H1 (cell line): ENCODE measurements around the gene CAPN1. TPM values are rescaled to one million over a fixed set of nuclear protein-coding genes. Genes with fewer than 3 reads are reported as not detected.

Source experiments
- CTCF ChIA-PET: fragments of 300-600 bp; sonication (Branson Sonifier 250); formaldehyde crosslinking; loops from one replicate; lab custom pipeline; 2021; ENCODE audit not compliant: partially characterized antibody; lab: Charles Lee
- POLR2A ChIA-PET: fragments of 300-600 bp; sonication (Branson Sonifier 250); formaldehyde crosslinking; loops from one replicate; lab custom pipeline; 2021; ENCODE audit warnings: inconsistent platforms; ENCODE audit not compliant: partially characterized antibody; lab: Charles Lee
- DNase-seq, 2 experiments: peaks; one replicate each; pipeline versions ENCODE4 v3.0.0 to v3.0.0-alpha.2; 2010 to 2022; ENCODE audit warnings: low spot score in 2 of 2, low read depth in 1 of 2, mixed read lengths in 1 of 2
- FAIRE-seq: peaks from 2 replicates; lab custom pipeline; 2011; peaks lifted over from hg19 to GRCh38; lab: Jason Lieb, UNC
- H2AFZ ChIP-seq: 2 replicates; pipeline ENCODE4 v1.8.1; 2012; ENCODE audit warnings: low read length, inconsistent platforms
- H2AK5ac ChIP-seq: 2 replicates; pipeline ENCODE4 v1.6.1; 2013; ENCODE audit warnings: low read depth, low read length
- H2BK120ac ChIP-seq: replicated peaks from 2 replicates; pipeline ENCODE3; 2013; ENCODE audit warnings: low read depth, low read length, inconsistent platforms
- H2BK12ac ChIP-seq: 2 replicates; pipeline ENCODE4 v1.6.1; 2013; ENCODE audit warnings: low read depth, low read length
- H2BK15ac ChIP-seq: 2 replicates; pipeline ENCODE4 v1.6.1; 2013; ENCODE audit warnings: low read length
- H2BK20ac ChIP-seq: 2 replicates; pipeline ENCODE4 v1.6.1; 2013; ENCODE audit warnings: low read length
- H2BK5ac ChIP-seq: 2 replicates; pipeline ENCODE4 v1.6.1; 2013; ENCODE audit warnings: low read depth, low read length
- H3K14ac ChIP-seq: 2 replicates; pipeline ENCODE4 v1.6.1; 2013; ENCODE audit warnings: inconsistent platforms; ENCODE audit not compliant: insufficient read length
- H3K18ac ChIP-seq: 2 replicates; pipeline ENCODE4 v1.6.1; 2013; ENCODE audit warnings: low read length; ENCODE audit errors: extremely low read depth
- H3K23ac ChIP-seq: 2 replicates; pipeline ENCODE4 v1.6.1; 2013; ENCODE audit warnings: inconsistent platforms; ENCODE audit not compliant: insufficient read length
- H3K23me2 ChIP-seq: 2 replicates; pipeline ENCODE4 v1.6.1; 2013; ENCODE audit warnings: low read depth, low read length
- H3K27ac ChIP-seq: 2 replicates; pipeline ENCODE4 v1.6.1; 2011; ENCODE audit warnings: low read depth, low read length, inconsistent platforms
- H3K27me3 ChIP-seq, 4 experiments: replicated peaks in 1 of 4; 1 replicate in 1 of 4; 2 replicates in 3 of 4; pipeline versions ENCODE4 v1.6.1 to v1.8.1; 2011 to 2013; ENCODE audit warnings: low read length in 3 of 4, mild to moderate bottlenecking in 3 of 4, inconsistent platforms in 2 of 4, mixed read lengths in 2 of 4, moderate library complexity in 1 of 4; ENCODE audit not compliant: control insufficient read depth in 3 of 4, insufficient read depth in 3 of 4; ENCODE audit errors: extremely low read depth in 1 of 4
- H3K36me3 ChIP-seq, 4 experiments: 2 replicates each; pipeline versions ENCODE4 v1.6.1 to v1.8.1; 2011 to 2013; ENCODE audit warnings: mild to moderate bottlenecking in 4 of 4, low read length in 3 of 4, moderate library complexity in 2 of 4, control low read depth in 1 of 4, inconsistent platforms in 1 of 4; ENCODE audit not compliant: insufficient read depth in 4 of 4, control insufficient read depth in 2 of 4
- H3K4ac ChIP-seq: replicated peaks from 2 replicates; pipeline ENCODE3; 2013; ENCODE audit warnings: low read length, low read depth, mixed read lengths, inconsistent platforms; ENCODE audit not compliant: insufficient read length
- H3K4me1 ChIP-seq, 4 experiments: replicated peaks in 1 of 4; 1 replicate in 1 of 4; 2 replicates in 3 of 4; pipeline versions ENCODE4 v1.6.1 to v1.8.1; 2011 to 2013; ENCODE audit warnings: low read length in 3 of 4, inconsistent platforms in 2 of 4, mixed read lengths in 1 of 4; ENCODE audit not compliant: insufficient read depth in 4 of 4, control insufficient read depth in 3 of 4
- H3K4me2 ChIP-seq, 2 experiments: 2 replicates each; pipeline versions ENCODE4 v1.6.1 to v1.8.1; 2011 to 2013; ENCODE audit warnings: low read depth in 2 of 2, low read length in 2 of 2, control low read depth in 1 of 2, inconsistent platforms in 1 of 2, mild to moderate bottlenecking in 1 of 2; ENCODE audit not compliant: insufficient read depth in 1 of 2
- H3K4me3 ChIP-seq, 4 experiments: fragments of 200-600, 300-600 bp in 1 of 4; sonication (generic), shearing (Covaris generic), sonication (Bioruptor Twin) in 1 of 4; 2 replicates each; pipeline versions ENCODE4 v1.5.1 to v1.8.1; 2011 to 2016; ENCODE audit warnings: low read length in 4 of 4, low read depth in 3 of 4, control low read depth in 2 of 4, inconsistent platforms in 2 of 4, mild to moderate bottlenecking in 2 of 4, mixed read lengths in 1 of 4, moderate library complexity in 1 of 4; ENCODE audit not compliant: insufficient read depth in 2 of 4; ENCODE audit errors: extremely low read depth in 1 of 4
- H3K56ac ChIP-seq: replicated peaks from 2 replicates; pipeline ENCODE3; 2013; ENCODE audit warnings: low read depth, mild to moderate bottlenecking, mixed read lengths, low read length, inconsistent platforms; ENCODE audit not compliant: insufficient read length
- H3K79me1 ChIP-seq: 2 replicates; pipeline ENCODE4 v1.6.1; 2013; ENCODE audit warnings: low read depth, low read length, control low read depth
- H3K79me2 ChIP-seq, 2 experiments: 2 replicates each; pipeline versions ENCODE4 v1.6.1 to v1.8.1; 2012 to 2013; ENCODE audit warnings: low read length in 2 of 2, mild to moderate bottlenecking in 2 of 2, inconsistent platforms in 1 of 2; ENCODE audit not compliant: insufficient read depth in 2 of 2, control insufficient read depth in 1 of 2
- H3K9ac ChIP-seq, 4 experiments: replicated peaks in 1 of 4; 1 replicate in 1 of 4; 2 replicates in 3 of 4; pipeline versions ENCODE4 v1.6.1 to v1.8.1; 2011 to 2013; ENCODE audit warnings: low read depth in 3 of 4, low read length in 3 of 4, control low read depth in 2 of 4, mild to moderate bottlenecking in 2 of 4, moderate library complexity in 2 of 4, inconsistent platforms in 1 of 4; ENCODE audit errors: extremely low read depth in 1 of 4
- H3K9me3 ChIP-seq, 2 experiments: 2 replicates each; pipeline versions ENCODE4 v1.6.1 to v1.8.1; 2012 to 2013; ENCODE audit warnings: mild to moderate bottlenecking in 2 of 2, moderate library complexity in 2 of 2, control low read depth in 1 of 2, inconsistent platforms in 1 of 2, low read depth in 1 of 2, low read length in 1 of 2, mixed read lengths in 1 of 2; ENCODE audit not compliant: insufficient read depth in 2 of 2
- H4K20me1 ChIP-seq, 2 experiments: replicated peaks in 1 of 2; 2 replicates each; pipeline versions ENCODE3 to v1.8.1; 2011 to 2013; ENCODE audit warnings: inconsistent platforms in 2 of 2, low read length in 2 of 2, mild to moderate bottlenecking in 1 of 2; ENCODE audit not compliant: insufficient read depth in 2 of 2, control insufficient read depth in 1 of 2
- H4K5ac ChIP-seq: 2 replicates; pipeline ENCODE4 v1.6.1; 2013; ENCODE audit warnings: low read length, low read depth, mixed read lengths, inconsistent platforms; ENCODE audit not compliant: insufficient read length
- H4K8ac ChIP-seq: 2 replicates; pipeline ENCODE4 v1.8.0; 2013; ENCODE audit warnings: mild to moderate bottlenecking, moderate library complexity, low read length, inconsistent platforms; ENCODE audit not compliant: insufficient read depth; ENCODE audit errors: extremely low read depth
- H4K91ac ChIP-seq: replicated peaks from 2 replicates; pipeline ENCODE3; 2013; ENCODE audit warnings: low read length, mixed read lengths, inconsistent platforms; ENCODE audit not compliant: insufficient read length
- BACH1 ChIP-seq: IDR thresholded peaks from 2 replicates; pipeline ENCODE4 v1.6.1; 2012; ENCODE audit warnings: low read length, improper control_type of control experiment
- CHD2 ChIP-seq: IDR thresholded peaks from 2 replicates; pipeline ENCODE4 v1.6.1; 2012; ENCODE audit warnings: low read length, improper control_type of control experiment
- EP300 ChIP-seq, 2 experiments: IDR thresholded peaks; 1 replicate in 1 of 2; 2 replicates in 1 of 2; pipeline ENCODE4 v1.6.1; 2011 to 2012; ENCODE audit warnings: low read depth in 2 of 2, low read length in 2 of 2, mild to moderate bottlenecking in 2 of 2, borderline replicate concordance in 1 of 2, inconsistent platforms in 1 of 2, moderate library complexity in 1 of 2
- FOSL1 ChIP-seq: IDR thresholded peaks from 2 replicates; pipeline ENCODE4 v1.6.1; 2011; ENCODE audit warnings: mild to moderate bottlenecking, low read depth, low read length, moderate library complexity; ENCODE audit not compliant: insufficient read depth
- GABPA ChIP-seq: IDR thresholded peaks from 2 replicates; pipeline ENCODE4 v1.6.1; 2011; ENCODE audit warnings: mild to moderate bottlenecking, low read length, moderate library complexity, borderline replicate concordance; ENCODE audit not compliant: insufficient read depth
- RAD21 ChIP-seq, 2 experiments: IDR thresholded peaks in 1 of 2; conservative IDR thresholded peaks in 1 of 2; 2 replicates each; pipeline ENCODE4 v1.6.1; 2011; ENCODE audit warnings: low read depth in 2 of 2, low read length in 2 of 2, improper control_type of control experiment in 1 of 2, inconsistent platforms in 1 of 2, mild to moderate bottlenecking in 1 of 2, moderate library complexity in 1 of 2
- RBBP5 ChIP-seq: IDR thresholded peaks from 2 replicates; pipeline ENCODE4 v1.7.1; 2012; ENCODE audit warnings: low read depth, mild to moderate bottlenecking, inconsistent platforms, low read length, moderate library complexity, borderline replicate concordance
- SAP30 ChIP-seq: fragments of 300-600 bp; sonication (generic); IDR thresholded peaks from 2 replicates; pipeline ENCODE4 v1.7.1; 2012; ENCODE audit warnings: low read length, moderate library complexity, mild to moderate bottlenecking, inconsistent platforms; ENCODE audit not compliant: insufficient read depth, insufficient replicate concordance
- SIN3A ChIP-seq, 2 experiments: IDR thresholded peaks in 1 of 2; conservative IDR thresholded peaks in 1 of 2; 2 replicates each; pipeline ENCODE4 v1.6.1; 2011 to 2012; ENCODE audit warnings: low read length in 2 of 2, improper control_type of control experiment in 1 of 2, low read depth in 1 of 2, mild to moderate bottlenecking in 1 of 2
- SIX5 ChIP-seq: IDR thresholded peaks from 2 replicates; pipeline ENCODE4 v1.6.1; 2011; ENCODE audit warnings: mild to moderate bottlenecking, low read depth, low read length
- SP2 ChIP-seq: IDR thresholded peaks from 2 replicates; pipeline ENCODE4 v1.6.1; 2012; ENCODE audit warnings: mild to moderate bottlenecking, low read length, inconsistent platforms
- YY1 ChIP-seq: IDR thresholded peaks from 2 replicates; pipeline ENCODE4 v1.6.1; 2011; ENCODE audit warnings: low read depth, mild to moderate bottlenecking, low read length
- WGBS, 2 experiments: shearing (Covaris generic) in 1 of 2; methylation state at CpG; one replicate each; pipeline versions ENCODE4 v1.1.6 to v1.1.7; 2013 to 2015; ENCODE audit warnings: low lambda C conversion rate in 2 of 2, mixed read lengths in 2 of 2, inconsistent platforms in 1 of 2, low coverage in 1 of 2, missing lambda C conversion rate in 1 of 2; ENCODE audit not compliant: insufficient replicate concordance in 2 of 2, insufficient coverage in 1 of 2, insufficient read length in 1 of 2; ENCODE audit errors: extremely low coverage in 1 of 2, missing lambda C conversion rate in 1 of 2; 5-methylcytosine and 5-hydroxymethylcytosine counted together
- polyA plus RNA-seq, 7 experiments: library from polyadenylated mRNA; depleted of rRNA in 3 of 7; stranded (reverse) in 5 of 7; unstranded in 2 of 7; fragments of >200 nt in 5 of 7; fragments of 200-250 nt in 2 of 7; gene quantifications; 1 replicate in 5 of 7; 2 replicates in 1 of 7; 4 replicates in 1 of 7; pipeline versions ENCODE4 v1.2.1 to v1.2.3, GENCODE V29; 2011 to 2013; ENCODE audit warnings: missing spikeins in 2 of 7, mixed read lengths in 2 of 7
- total RNA-seq: library from RNA; stranded (reverse); fragmentation: NEBNext Ultra II Directional; extraction: Animal tissue kit (Norgen Biotek cat#: 25700); gene quantifications from 2 replicates; pipeline ENCODE4 v1.2.1, GENCODE V29; 2021
- TF ChIP-seq, protein P1 (sequence below): IDR thresholded peaks from 2 replicates; pipeline ENCODE4 v1.6.1; 2011; ENCODE audit warnings: low read depth, mild to moderate bottlenecking, low read length; ENCODE audit not compliant: insufficient read depth

CAPN1 gene
- total and polyA plus RNA-seq, 2 of the 8 experiments (the other 6 are each of a cell fraction or from before 2014, with no cell fraction given), result 194 to 233 TPM

DNA sequence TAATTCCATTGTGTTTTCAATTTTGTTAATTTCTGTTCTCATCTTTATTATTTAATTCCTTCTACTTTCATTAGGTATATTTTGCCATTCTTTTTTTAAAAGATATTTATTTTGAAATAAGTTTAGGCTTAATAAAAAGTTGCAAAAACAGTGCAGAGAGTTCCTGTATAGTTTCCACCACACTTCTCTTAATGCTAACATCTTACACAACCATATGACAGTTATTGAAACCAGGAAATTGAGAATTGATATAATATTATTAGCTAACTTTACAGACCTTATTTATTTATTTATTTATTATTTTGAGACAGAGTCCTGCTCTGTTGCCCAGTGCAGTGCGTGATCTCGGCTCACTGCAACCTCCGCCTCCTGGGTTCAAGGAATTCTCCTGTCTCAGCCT lies 25.5 kb upstream of the CAPN1 start:
- ChIA-PET POLR2A (interaction anchor here (1.1 to 1.4 kb wide), 2 partner anchors 30 to 45 kb away, joined by 3 read pairs; no protein-coding TSS in a partner anchor), CTCF (no interaction called here)
- H3K23ac ChIP-seq, result no peak overlapping the region
- H4K20me1 ChIP-seq, result no peaks in the 10 kb centered on the region
- no peak overlapping the region for H2BK15ac ChIP-seq
- H3K79me2 ChIP-seq, result no peaks in the 10 kb centered on the region
- H3K9ac ChIP-seq, result no peak overlapping the region
- no peak overlapping the region for H3K56ac ChIP-seq
- DNase-seq (no peak), FAIRE-seq (no peak)
- H3K23me2 ChIP-seq, result no peaks in the 10 kb centered on the region
- no peaks in the 10 kb centered on the region for H3K36me3 ChIP-seq
- no peak overlapping the region for H3K4ac ChIP-seq
- H3K4me2 ChIP-seq, result no peak overlapping the region
- no peak overlapping the region for H4K5ac ChIP-seq
- no peak overlapping the region for H3K18ac ChIP-seq
- no peak overlapping the region for H3K14ac ChIP-seq
- WGBS, 2 experiments, result 98% methylated on average over 3 of the region's 3 CpGs; no CpG with 5 or more reads in 1 of the 2 experiments
- no peak overlapping the region for H3K4me3 ChIP-seq
- no peaks in the 10 kb centered on the region for H3K79me1 ChIP-seq
- no peaks in the 10 kb centered on the region for H3K27me3 ChIP-seq
- H2AK5ac ChIP-seq, result no peak overlapping the region
- H3K27ac ChIP-seq, result no peak overlapping the region
- H3K9me3 ChIP-seq, result no peaks in the 10 kb centered on the region
- H2BK12ac ChIP-seq, result no peak overlapping the region
- no peak overlapping the region for H2BK120ac ChIP-seq
- no peak overlapping the region for H2BK5ac ChIP-seq
- H4K8ac ChIP-seq, result no peak overlapping the region
- no peak overlapping the region for H4K91ac ChIP-seq
- no peak overlapping the region for H2BK20ac ChIP-seq
- no peak overlapping the region for H2AFZ ChIP-seq
- no peaks in the 10 kb centered on the region for H3K4me1 ChIP-seq
- TF ChIP-seq SIX5 (no peak), SAP30 (no peak), GABPA (no peak), FOSL1 (no peak), YY1 (no peak), RAD21 (IDR thresholded peaks at IDR 0.05 in 1 of 2, conservative IDR thresholded peaks at IDR 0.05 in 1 of 2; ENCODE audit: low read depth in 2 of 2, low read length in 2 of 2) (no peak), CHD2 (no peak), SP2 (no peak), BACH1 (no peak), RBBP5 (no peak), SIN3A (conservative IDR thresholded peaks at IDR 0.05 in 1 of 2, IDR thresholded peaks at IDR 0.05 in 1 of 2; ENCODE audit: low read depth in 1 of 2, low read length in 2 of 2) (no peak), EP300 (IDR thresholded peaks at IDR 0.05; ENCODE audit: borderline replicate concordance in 1 of 2, low read depth in 2 of 2, low read length in 2 of 2) (no peak)
- TF ChIP-seq, protein P1, sequence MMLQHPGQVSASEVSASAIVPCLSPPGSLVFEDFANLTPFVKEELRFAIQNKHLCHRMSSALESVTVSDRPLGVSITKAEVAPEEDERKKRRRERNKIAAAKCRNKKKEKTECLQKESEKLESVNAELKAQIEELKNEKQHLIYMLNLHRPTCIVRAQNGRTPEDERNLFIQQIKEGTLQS, result no peak
